Measurements from ENCODE around the gene KCNIP2.

DNA sequence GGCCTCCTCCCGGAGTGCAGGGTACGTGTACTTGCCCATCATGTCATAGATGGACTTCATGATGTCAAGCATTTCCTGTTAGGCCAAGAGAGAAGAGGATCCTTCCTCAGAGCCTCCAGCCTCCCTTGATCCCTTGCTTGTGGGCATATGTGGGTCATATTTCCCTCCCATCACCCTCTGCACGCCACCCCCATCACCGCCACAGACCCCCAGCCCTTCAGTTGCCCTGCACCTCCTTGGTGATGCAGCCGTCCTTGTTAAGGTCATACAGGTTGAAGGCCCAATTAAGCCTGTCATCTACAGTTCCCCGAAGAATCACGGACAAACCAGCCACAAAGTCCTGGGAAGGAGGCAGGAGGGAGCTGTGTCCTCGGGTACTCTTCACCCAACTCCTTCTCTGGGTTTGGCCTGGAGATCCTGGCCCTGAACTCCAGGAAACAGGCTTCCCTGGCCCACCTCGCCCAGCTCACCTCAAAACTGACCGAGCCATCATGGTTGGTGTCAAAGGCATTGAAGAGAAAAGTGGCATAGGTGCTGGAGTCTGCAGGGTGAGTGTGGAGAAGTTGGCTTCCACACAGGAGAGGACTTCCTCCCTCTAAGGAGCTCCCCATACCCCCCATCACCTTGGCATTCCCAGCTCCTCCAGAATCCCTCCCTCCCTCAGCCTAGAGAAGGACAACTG, 15.5 kb downstream of the KCNIP2 start:
- TF ChIP-seq POLR2AphosphoS5 (IDR thresholded peaks at IDR 0.05) (no peak), POLR2A (IDR thresholded peaks at IDR 0.05) (no peak)
- TF ChIP-seq, protein P1, sequence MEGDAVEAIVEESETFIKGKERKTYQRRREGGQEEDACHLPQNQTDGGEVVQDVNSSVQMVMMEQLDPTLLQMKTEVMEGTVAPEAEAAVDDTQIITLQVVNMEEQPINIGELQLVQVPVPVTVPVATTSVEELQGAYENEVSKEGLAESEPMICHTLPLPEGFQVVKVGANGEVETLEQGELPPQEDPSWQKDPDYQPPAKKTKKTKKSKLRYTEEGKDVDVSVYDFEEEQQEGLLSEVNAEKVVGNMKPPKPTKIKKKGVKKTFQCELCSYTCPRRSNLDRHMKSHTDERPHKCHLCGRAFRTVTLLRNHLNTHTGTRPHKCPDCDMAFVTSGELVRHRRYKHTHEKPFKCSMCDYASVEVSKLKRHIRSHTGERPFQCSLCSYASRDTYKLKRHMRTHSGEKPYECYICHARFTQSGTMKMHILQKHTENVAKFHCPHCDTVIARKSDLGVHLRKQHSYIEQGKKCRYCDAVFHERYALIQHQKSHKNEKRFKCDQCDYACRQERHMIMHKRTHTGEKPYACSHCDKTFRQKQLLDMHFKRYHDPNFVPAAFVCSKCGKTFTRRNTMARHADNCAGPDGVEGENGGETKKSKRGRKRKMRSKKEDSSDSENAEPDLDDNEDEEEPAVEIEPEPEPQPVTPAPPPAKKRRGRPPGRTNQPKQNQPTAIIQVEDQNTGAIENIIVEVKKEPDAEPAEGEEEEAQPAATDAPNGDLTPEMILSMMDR (IDR thresholded peaks at IDR 0.05): no peak
